ENCODE results near the gene OR14A16.
A peak's percentile ranks its signal among the peaks of the same experiment; 100 is the strongest.

OR14A16 gene

DNA sequence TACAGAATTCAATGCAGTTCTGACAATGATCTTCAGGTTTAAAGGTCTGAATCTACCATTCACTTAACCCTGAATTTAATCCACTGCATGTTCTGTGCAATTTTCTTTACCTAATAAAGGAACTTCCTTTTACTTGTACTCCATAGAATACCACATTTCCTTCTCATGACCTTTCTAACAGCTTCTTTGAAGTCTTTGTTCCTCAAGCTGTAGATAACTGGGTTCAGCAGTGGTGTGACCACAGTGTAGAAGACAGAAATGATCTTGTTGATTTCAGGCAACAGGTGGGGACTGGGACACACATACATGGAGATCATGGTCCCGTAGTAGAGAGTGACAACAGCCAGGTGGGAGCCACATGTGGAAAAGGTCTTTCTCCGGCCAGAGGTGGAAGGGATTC lies 16.9 kb upstream of the OR14A16 start:
- no peak overlapping the region for H3K4me3 ChIP-seq (replicated peaks; ENCODE audit: insufficient read depth, low read length)
- no peaks in the 10 kb centered on the region for H3K27me3 ChIP-seq (ENCODE audit: insufficient read depth, poor library complexity, severe bottlenecking)
- H3K27ac ChIP-seq (replicated peaks), result no peak overlapping the region
- TF ChIP-seq CTCF (IDR thresholded peaks at IDR 0.05; ENCODE audit: insufficient read depth, low read length), result no peak
- no peak for TF ChIP-seq GABPA (IDR thresholded peaks at IDR 0.05; ENCODE audit: low read depth)
- no peak for TF ChIP-seq POLR2AphosphoS5 (IDR thresholded peaks at IDR 0.05; ENCODE audit: low read depth)
- TF ChIP-seq SPI1 (IDR thresholded peaks at IDR 0.05; ENCODE audit: borderline replicate concordance, low read depth), result no peak
- no peak for TF ChIP-seq REST (IDR thresholded peaks at IDR 0.05; ENCODE audit: insufficient replicate concordance, low read depth)
- DNase-seq (ENCODE audit: low read depth in 1 of 2, low spot score in 1 of 2), result peak in 1 of 2 experiments; percentile 36

DNA sequence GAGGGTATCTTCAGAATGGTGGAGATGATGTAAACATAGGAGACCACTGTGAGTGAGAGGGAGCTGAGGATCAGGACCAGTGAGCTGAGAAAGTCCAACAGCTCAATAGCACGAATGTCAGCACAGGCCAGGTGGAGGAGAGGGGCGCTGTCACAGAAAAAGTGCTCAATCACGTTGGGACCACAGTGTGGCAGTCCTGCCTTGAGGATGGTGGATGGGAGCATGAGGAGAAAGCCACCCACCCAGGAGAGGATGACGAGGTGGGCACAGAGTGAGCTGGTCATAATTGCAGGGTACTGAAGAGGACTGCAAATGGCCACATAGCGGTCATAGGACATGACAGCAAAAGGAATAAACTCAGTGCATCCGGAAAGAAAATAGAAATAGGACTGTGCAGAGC lies 9.7 kb upstream of the OR14A16 start:
- no peak for DNase-seq (ENCODE audit: low read depth in 1 of 2, low spot score in 1 of 2)
- TF ChIP-seq SPI1 (IDR thresholded peaks at IDR 0.05; ENCODE audit: borderline replicate concordance, low read depth) (no peak), POLR2AphosphoS5 (IDR thresholded peaks at IDR 0.05; ENCODE audit: low read depth) (no peak), CTCF (IDR thresholded peaks at IDR 0.05; ENCODE audit: insufficient read depth, low read length) (no peak), GABPA (IDR thresholded peaks at IDR 0.05; ENCODE audit: low read depth) (no peak), REST (IDR thresholded peaks at IDR 0.05; ENCODE audit: insufficient replicate concordance, low read depth) (no peak)
- H3K27ac ChIP-seq (replicated peaks), result no peak overlapping the region

DNA sequence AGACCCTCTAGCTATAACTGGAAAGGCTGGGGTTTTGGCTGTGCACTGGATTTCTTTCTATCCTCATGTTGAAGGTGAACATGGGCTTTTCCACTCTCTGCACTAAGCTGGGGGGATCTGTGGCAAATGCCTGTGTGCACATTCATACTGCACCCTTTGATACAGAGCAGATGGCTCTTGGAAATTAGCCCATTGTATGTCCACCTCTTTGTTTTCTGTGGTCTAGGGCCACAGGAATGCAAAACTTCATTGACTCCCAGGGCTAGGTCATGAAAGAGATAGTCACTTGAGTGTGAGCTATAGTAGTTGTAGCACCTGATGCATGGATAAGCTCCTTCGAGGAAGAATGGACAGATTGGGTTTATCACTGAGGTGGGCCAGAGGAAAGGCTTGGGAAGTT lies 5.7 kb upstream of the OR14A16 start:
- no peak overlapping the region for H3K4me3 ChIP-seq (replicated peaks; ENCODE audit: insufficient read depth, low read length)
- TF ChIP-seq REST (IDR thresholded peaks at IDR 0.05; ENCODE audit: insufficient replicate concordance, low read depth), result no peak
- TF ChIP-seq SPI1 (IDR thresholded peaks at IDR 0.05; ENCODE audit: borderline replicate concordance, low read depth), result no peak
- TF ChIP-seq GABPA (IDR thresholded peaks at IDR 0.05; ENCODE audit: low read depth), result no peak
- TF ChIP-seq POLR2AphosphoS5 (IDR thresholded peaks at IDR 0.05; ENCODE audit: low read depth), result no peak
- TF ChIP-seq CTCF (IDR thresholded peaks at IDR 0.05; ENCODE audit: insufficient read depth, low read length), result no peak

More for the DNA sequence above, 9.7 kb upstream of the OR14A16 start:
- H3K27me3 ChIP-seq (ENCODE audit: insufficient read depth, poor library complexity, severe bottlenecking), result no peaks in the 10 kb centered on the region
- no peak overlapping the region for H3K4me3 ChIP-seq (replicated peaks; ENCODE audit: insufficient read depth, low read length)

More for the DNA sequence above, 5.7 kb upstream of the OR14A16 start:
- H3K27me3 ChIP-seq (ENCODE audit: insufficient read depth, poor library complexity, severe bottlenecking), result no peaks in the 10 kb centered on the region
- no peak overlapping the region for H3K27ac ChIP-seq (replicated peaks)
- no peak for DNase-seq (ENCODE audit: low read depth in 1 of 2, low spot score in 1 of 2)
